Measurements from ENCODE around the gene RCCD1. TPM values are rescaled to one million over a fixed set of nuclear protein-coding genes. Genes with fewer than 3 reads are reported as not detected.

Gene RCCD1
- total and polyA plus RNA-seq, 2 of the 8 experiments (the other 6 are each of a cell fraction or from before 2014, with no cell fraction given): 9.9 to 18.8 TPM

DNA sequence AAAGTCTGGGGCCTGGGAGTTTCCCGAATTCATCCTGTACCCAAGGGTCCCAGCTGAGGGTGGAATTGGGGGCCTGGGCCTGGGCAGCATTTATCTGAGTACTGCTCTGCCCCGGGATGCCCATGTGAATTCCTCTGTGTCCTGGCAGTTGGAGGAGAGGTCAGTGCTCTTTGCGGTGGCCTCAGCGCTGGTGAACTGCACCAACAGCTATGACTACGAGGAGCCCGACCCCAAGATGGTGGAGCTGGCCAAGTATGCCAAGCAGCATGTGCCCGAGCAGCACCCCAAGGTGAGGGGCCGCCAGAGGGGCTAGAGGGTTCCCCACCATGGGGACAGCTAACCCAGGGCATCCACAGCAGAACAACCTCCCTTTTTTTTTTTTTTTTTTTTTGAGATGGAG lies 6.2 kb upstream of the RCCD1 start:
- no peak overlapping the region for H3K4me2 ChIP-seq (ENCODE audit: insufficient read depth in 1 of 2, low read depth in 2 of 2, low read length in 2 of 2)
- H3K79me1 ChIP-seq (ENCODE audit: low read depth, low read length): no peaks in the 10 kb centered on the region; the same call in 1 of the 2 replicates
- no peak overlapping the region for H3K4me3 ChIP-seq (ENCODE audit: extremely low read depth in 1 of 4, insufficient read depth in 2 of 4, low read depth in 3 of 4, low read length in 4 of 4)
- no peak overlapping the region for H2BK5ac ChIP-seq (ENCODE audit: low read depth, low read length)
- no peak overlapping the region for H3K4ac ChIP-seq (replicated peaks; ENCODE audit: insufficient read length, low read depth, low read length)
- H2BK15ac ChIP-seq (ENCODE audit: low read length): no peak overlapping the region
- no peak overlapping the region for H3K27ac ChIP-seq (ENCODE audit: low read depth, low read length)
- peaks cover 0 to 4% of the 10 kb centered on the region in 2 experiments for H4K20me1 ChIP-seq (replicated peaks in 1 of 2; ENCODE audit: control insufficient read depth in 1 of 2, insufficient read depth in 2 of 2, low read length in 2 of 2)
- H4K8ac ChIP-seq (ENCODE audit: extremely low read depth, insufficient read depth, low read length): no peak overlapping the region
- no peak overlapping the region for H4K91ac ChIP-seq (replicated peaks; ENCODE audit: insufficient read length, low read length)
- no peak overlapping the region for H3K18ac ChIP-seq (ENCODE audit: extremely low read depth, low read length)
- no peak for TF ChIP-seq KDM4A (IDR thresholded peaks at IDR 0.05; ENCODE audit: low read depth, low read length, severe bottlenecking)
- TF ChIP-seq RFX5 (IDR thresholded peaks at IDR 0.05; ENCODE audit: borderline replicate concordance, low read depth, low read length): no peak
- TF ChIP-seq, protein P1, sequence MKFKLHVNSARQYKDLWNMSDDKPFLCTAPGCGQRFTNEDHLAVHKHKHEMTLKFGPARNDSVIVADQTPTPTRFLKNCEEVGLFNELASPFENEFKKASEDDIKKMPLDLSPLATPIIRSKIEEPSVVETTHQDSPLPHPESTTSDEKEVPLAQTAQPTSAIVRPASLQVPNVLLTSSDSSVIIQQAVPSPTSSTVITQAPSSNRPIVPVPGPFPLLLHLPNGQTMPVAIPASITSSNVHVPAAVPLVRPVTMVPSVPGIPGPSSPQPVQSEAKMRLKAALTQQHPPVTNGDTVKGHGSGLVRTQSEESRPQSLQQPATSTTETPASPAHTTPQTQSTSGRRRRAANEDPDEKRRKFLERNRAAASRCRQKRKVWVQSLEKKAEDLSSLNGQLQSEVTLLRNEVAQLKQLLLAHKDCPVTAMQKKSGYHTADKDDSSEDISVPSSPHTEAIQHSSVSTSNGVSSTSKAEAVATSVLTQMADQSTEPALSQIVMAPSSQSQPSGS (IDR thresholded peaks at IDR 0.05; ENCODE audit: low read length): no peak
- TF ChIP-seq CHD2 (IDR thresholded peaks at IDR 0.05; ENCODE audit: low read length): no peak
- no peak for TF ChIP-seq JUND (IDR thresholded peaks at IDR 0.05; ENCODE audit: low read length)
- no peak for TF ChIP-seq CEBPB (IDR thresholded peaks at IDR 0.05; ENCODE audit: low read depth, low read length)
- TF ChIP-seq RXRA (IDR thresholded peaks at IDR 0.05; ENCODE audit: insufficient read depth, low read depth, low read length): no peak
- TF ChIP-seq RNF2 (IDR thresholded peaks at IDR 0.05; ENCODE audit: borderline replicate concordance, low read depth, low read length, missing control alignments, poor library complexity, severe bottlenecking): no peak
- no peak overlapping the region for H2AK5ac ChIP-seq (ENCODE audit: low read depth, low read length)
- WGBS, 2 experiments (ENCODE audit: extremely low coverage in 1 of 2, insufficient coverage in 1 of 2, insufficient read length in 1 of 2, insufficient replicate concordance in 2 of 2, low coverage in 1 of 2, low lambda C conversion rate in 2 of 2, missing lambda C conversion rate in 1 of 2): 100% methylated on average over 8 of the region's 8 CpGs; no CpG with 5 or more reads in 1 of the 2 experiments
- peaks cover 14 to 73% (median 45%) of the 10 kb centered on the region in 4 experiments for H3K36me3 ChIP-seq (ENCODE audit: control insufficient read depth in 2 of 4, insufficient read depth in 4 of 4, low read length in 3 of 4)
- H3K23ac ChIP-seq (ENCODE audit: insufficient read length): no peak overlapping the region
- H2BK120ac ChIP-seq (replicated peaks; ENCODE audit: low read depth, low read length): no peak overlapping the region
- no peak overlapping the region for H2BK12ac ChIP-seq (ENCODE audit: low read depth, low read length)
- no peak overlapping the region for H3K14ac ChIP-seq (ENCODE audit: insufficient read length)
- POLR2A ChIA-PET (ENCODE audit: partially characterized antibody): interaction anchor here (1.1 to 1.2 kb wide), 2 partner anchors 9 to 86 kb away, joined by 3 to 4 read pairs; no protein-coding TSS in a partner anchor
- DNase-seq (ENCODE audit: low read depth in 1 of 2, low spot score in 2 of 2): no peak
- no peak overlapping the region for H4K5ac ChIP-seq (ENCODE audit: insufficient read length, low read depth, low read length)
- H3K9me3 ChIP-seq (ENCODE audit: insufficient read depth in 2 of 2, low read depth in 1 of 2, low read length in 1 of 2): no peaks in the 10 kb centered on the region
- H3K27me3 ChIP-seq (replicated peaks in 1 of 4; ENCODE audit: control insufficient read depth in 3 of 4, extremely low read depth in 1 of 4, insufficient read depth in 3 of 4, low read length in 3 of 4): no peaks in the 10 kb centered on the region
- FAIRE-seq: no peak
- no peak overlapping the region for H2BK20ac ChIP-seq (ENCODE audit: low read length)
- CTCF ChIA-PET (ENCODE audit: partially characterized antibody): interaction anchor here (1.1 to 20.7 kb wide), 3 partner anchors 7 to 18 kb away, joined by 3 to 306 read pairs (median 306); partner anchors contain the start of genes HDDC3, RCCD1 and UNC45A
- no peak overlapping the region for H3K56ac ChIP-seq (replicated peaks; ENCODE audit: insufficient read length, low read depth, low read length)
- no peaks in the 10 kb centered on the region for H3K79me2 ChIP-seq (ENCODE audit: control insufficient read depth in 1 of 2, insufficient read depth in 2 of 2, low read length in 2 of 2)
- no peaks in the 10 kb centered on the region for H3K23me2 ChIP-seq (ENCODE audit: low read depth, low read length)
- H3K4me1 ChIP-seq (replicated peaks in 1 of 4; ENCODE audit: control insufficient read depth in 3 of 4, insufficient read depth in 4 of 4, low read length in 3 of 4): no peaks in the 10 kb centered on the region
- H3K9ac ChIP-seq (replicated peaks in 1 of 4; ENCODE audit: extremely low read depth in 1 of 4, low read depth in 3 of 4, low read length in 3 of 4): no peak overlapping the region
- no peak overlapping the region for H2AFZ ChIP-seq (ENCODE audit: low read length)

Measured in H1 (cell line).